ENCODE results near the gene EMCN.

DNA sequence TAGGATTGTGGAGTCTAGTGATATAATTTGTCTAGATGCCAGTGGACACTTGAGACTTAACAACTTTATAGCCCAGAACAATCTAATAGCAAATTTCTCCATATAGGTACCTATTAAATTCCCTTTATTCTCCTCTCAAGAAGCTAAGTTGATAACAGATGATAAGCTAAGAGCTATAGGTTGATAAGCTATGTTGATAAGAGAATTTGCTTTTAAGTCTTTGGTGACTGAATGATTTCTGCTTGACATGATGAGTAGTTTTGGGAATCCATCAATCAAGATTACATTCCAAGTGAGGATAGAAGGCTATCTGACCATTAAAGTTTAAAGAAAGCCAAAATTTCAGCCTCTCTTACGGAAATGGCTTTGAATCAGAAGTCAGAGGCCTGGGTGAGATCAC lies 131.6 kb downstream of the EMCN start:
- TF ChIP-seq, protein P1, sequence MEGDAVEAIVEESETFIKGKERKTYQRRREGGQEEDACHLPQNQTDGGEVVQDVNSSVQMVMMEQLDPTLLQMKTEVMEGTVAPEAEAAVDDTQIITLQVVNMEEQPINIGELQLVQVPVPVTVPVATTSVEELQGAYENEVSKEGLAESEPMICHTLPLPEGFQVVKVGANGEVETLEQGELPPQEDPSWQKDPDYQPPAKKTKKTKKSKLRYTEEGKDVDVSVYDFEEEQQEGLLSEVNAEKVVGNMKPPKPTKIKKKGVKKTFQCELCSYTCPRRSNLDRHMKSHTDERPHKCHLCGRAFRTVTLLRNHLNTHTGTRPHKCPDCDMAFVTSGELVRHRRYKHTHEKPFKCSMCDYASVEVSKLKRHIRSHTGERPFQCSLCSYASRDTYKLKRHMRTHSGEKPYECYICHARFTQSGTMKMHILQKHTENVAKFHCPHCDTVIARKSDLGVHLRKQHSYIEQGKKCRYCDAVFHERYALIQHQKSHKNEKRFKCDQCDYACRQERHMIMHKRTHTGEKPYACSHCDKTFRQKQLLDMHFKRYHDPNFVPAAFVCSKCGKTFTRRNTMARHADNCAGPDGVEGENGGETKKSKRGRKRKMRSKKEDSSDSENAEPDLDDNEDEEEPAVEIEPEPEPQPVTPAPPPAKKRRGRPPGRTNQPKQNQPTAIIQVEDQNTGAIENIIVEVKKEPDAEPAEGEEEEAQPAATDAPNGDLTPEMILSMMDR (IDR thresholded peaks at IDR 0.05), result no peak
- no peak for TF ChIP-seq POLR2A (IDR thresholded peaks at IDR 0.05)
